Gastrocnemius medialis (tissue), 4 donors: ENCODE data around the gene MAP6D1. TPM values are rescaled to one million over a fixed set of nuclear protein-coding genes. Genes with fewer than 3 reads are reported as not detected.
A peak's percentile ranks its signal among the peaks of the same experiment; 100 is the strongest.

Source experiments
- ATAC-seq, 2 donors: fragments of 150-250 bp; one replicate each; pipeline ENCODE4 v1.9.1; 2016
- DNase-seq, 2 donors: peaks; one replicate each; pipeline ENCODE4 v3.0.0-alpha.2; 2019
- H3K27ac ChIP-seq, 4 donors: fragments of 200-600 bp; sonication (generic); 1 replicate in 1 of 4; 2 replicates in 3 of 4; pipeline ENCODE4 v1.5.1; 2016 to 2018; ENCODE audit warnings: mild to moderate bottlenecking in 2 of 4, moderate library complexity in 1 of 4
- H3K27me3 ChIP-seq, 3 donors: fragments of 200-600 bp; sonication (generic) in 2 of 3; 1 replicate in 1 of 3; 2 replicates in 2 of 3; pipeline versions ENCODE4 v1.5.1 to v1.6.0; 2016 to 2019; ENCODE audit warnings: mild to moderate bottlenecking in 1 of 3, moderate library complexity in 1 of 3
- H3K36me3 ChIP-seq, 2 donors: fragments of 200-600 bp; sonication (generic) in 1 of 2; one replicate each; pipeline ENCODE4 v1.5.1; 2017 to 2018
- H3K4me1 ChIP-seq, 2 donors: fragments of 200-600 bp; sonication (generic) in 1 of 2; one replicate each; pipeline ENCODE4 v1.5.1; 2016 to 2017; ENCODE audit warnings: mild to moderate bottlenecking in 2 of 2
- H3K4me3 ChIP-seq, 4 donors: fragments of 200-600 bp; sonication (generic) in 3 of 4; 1 replicate in 1 of 4; 2 replicates in 3 of 4; pipeline ENCODE4 v1.5.1; 2016 to 2019; ENCODE audit warnings: mild to moderate bottlenecking in 2 of 4
- H3K9me3 ChIP-seq, 3 donors: fragments of 200-600 bp; sonication (generic) in 2 of 3; 1 replicate in 1 of 3; 2 replicates in 2 of 3; pipeline ENCODE4 v1.5.1; 2016 to 2019
- POLR2A ChIP-seq, 2 donors: fragments of 450-650 bp; IDR thresholded peaks; one replicate each; pipeline ENCODE4 v1.6.1; 2017; ENCODE audit warnings: antibody characterized with exemption in 2 of 2, mild to moderate bottlenecking in 2 of 2, moderate library complexity in 2 of 2
- in situ Hi-C, 4 donors: fragments of 200-750 bp; cut with MboI; loops; one replicate each; pipeline versions ENCODE4 v1.15.0 to v1.8.0; 2017; ENCODE audit warnings: low sequenced_read_pairs in 4 of 4
- intact Hi-C: fragments of 100-400 bp; cut with DNase I; formaldehyde crosslinking; loops from one replicate; pipeline ENCODE4 v1.15.1; 2023; ENCODE audit warnings: low total_unique reads
- total RNA-seq, 4 donors: library from RNA; depleted of rRNA; stranded (reverse); fragments of >200 nt; gene quantifications; one replicate each; pipeline versions ENCODE4 v1.1.0 to v1.2.3, GENCODE V29; 2016
- TF ChIP-seq, protein P1 (sequence below), 5 experiments: fragments of 450-650 bp in 3 of 5; fragments of 200-600 bp in 2 of 5; sonication (generic) in 2 of 5; IDR thresholded peaks in 4 of 5; conservative IDR thresholded peaks in 1 of 5; 1 replicate in 4 of 5; 2 replicates in 1 of 5; pipeline ENCODE4 v1.5.1; 2016 to 2019; ENCODE audit warnings: antibody characterized with exemption in 5 of 5, mild to moderate bottlenecking in 3 of 5, moderate library complexity in 3 of 5

The MAP6D1 gene
- total RNA-seq, 4 donors from 2014 or later = 2.5 to 13.8 (median 9.7) TPM

- no peak for ATAC-seq
- H3K4me3 ChIP-seq = no peak overlapping the region
- peak overlapping the region in 2 of 4 donors; percentile 2 to 66 for H3K27ac ChIP-seq
- TF ChIP-seq, protein P1, sequence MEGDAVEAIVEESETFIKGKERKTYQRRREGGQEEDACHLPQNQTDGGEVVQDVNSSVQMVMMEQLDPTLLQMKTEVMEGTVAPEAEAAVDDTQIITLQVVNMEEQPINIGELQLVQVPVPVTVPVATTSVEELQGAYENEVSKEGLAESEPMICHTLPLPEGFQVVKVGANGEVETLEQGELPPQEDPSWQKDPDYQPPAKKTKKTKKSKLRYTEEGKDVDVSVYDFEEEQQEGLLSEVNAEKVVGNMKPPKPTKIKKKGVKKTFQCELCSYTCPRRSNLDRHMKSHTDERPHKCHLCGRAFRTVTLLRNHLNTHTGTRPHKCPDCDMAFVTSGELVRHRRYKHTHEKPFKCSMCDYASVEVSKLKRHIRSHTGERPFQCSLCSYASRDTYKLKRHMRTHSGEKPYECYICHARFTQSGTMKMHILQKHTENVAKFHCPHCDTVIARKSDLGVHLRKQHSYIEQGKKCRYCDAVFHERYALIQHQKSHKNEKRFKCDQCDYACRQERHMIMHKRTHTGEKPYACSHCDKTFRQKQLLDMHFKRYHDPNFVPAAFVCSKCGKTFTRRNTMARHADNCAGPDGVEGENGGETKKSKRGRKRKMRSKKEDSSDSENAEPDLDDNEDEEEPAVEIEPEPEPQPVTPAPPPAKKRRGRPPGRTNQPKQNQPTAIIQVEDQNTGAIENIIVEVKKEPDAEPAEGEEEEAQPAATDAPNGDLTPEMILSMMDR (IDR thresholded peaks at IDR 0.05 in 4 of 5, conservative IDR thresholded peaks at IDR 0.05 in 1 of 5) = no peak
- no peak for TF ChIP-seq POLR2A (IDR thresholded peaks at IDR 0.05)
- no peak for DNase-seq
- no peaks in the 10 kb centered on the region for H3K9me3 ChIP-seq
- in situ Hi-C loops (loop anchor here (5.0 to 25.0 kb wide), 4 partner anchors 261 to 629 kb away; no protein-coding TSS in a partner anchor), intact Hi-C loops (loop anchor here (5.0 kb wide), 1 partner anchor 379 kb away; no protein-coding TSS in a partner anchor)
- peaks cover 0 to 6% of the 10 kb centered on the region in 2 donors for H3K4me1 ChIP-seq
- no peaks in the 10 kb centered on the region for H3K27me3 ChIP-seq
- peaks cover 0 to 10% of the 10 kb centered on the region in 2 donors for H3K36me3 ChIP-seq
These were observed 59.3 kb downstream of the MAP6D1 start for GRCh38 chr3:183766107-183766506.

Other genes starting within 250 kb of the MAP6D1 start
- gene KLHL24, start 190.0 kb downstream of the MAP6D1 start, total RNA-seq = 100 to 1,000 TPM; 118 to 301 (median 222) TPM
- 10 to 100 TPM in 2 of 4 donors, 1 to 10 TPM in 2; 5.7 to 10.8 (median 9.3) TPM for gene YEATS2, start 127.8 kb downstream of the MAP6D1 start, total RNA-seq
- gene PARL, start 59.3 kb upstream of the MAP6D1 start, total RNA-seq = 10 to 100 TPM; 30.5 to 49.5 (median 41.3) TPM
- 10 to 100 TPM; 20.4 to 52.2 (median 39.5) TPM for gene ABCC5, start 192.3 kb upstream of the MAP6D1 start, total RNA-seq
- not detected for gene HTR3D, start 206.2 kb upstream of the MAP6D1 start, total RNA-seq
- not detected for gene HTR3C, start 227.5 kb upstream of the MAP6D1 start, total RNA-seq